Left forelimb (tissue), 1 donor: ENCODE results near the gene KCNH8.

ENCODE experiments used
- DNase-seq: peaks from one replicate; pipeline ENCODE4 v3.0.0-alpha.2; 2018; ENCODE audit warnings: low spot score

Gene KCNH8

GRCh38 chr3:19364148-19364547 is 215.8 kb downstream of the KCNH8 start:
- no peak for DNase-seq

- DNase-seq: no peak
Observed at GRCh38 chr3:19365471-19365870, 217.2 kb downstream of the KCNH8 start.

GRCh38 chr3:19384868-19385267 is 236.6 kb downstream of the KCNH8 start:
- DNase-seq: no peak

- DNase-seq: no peak
Observed at GRCh38 chr3:19392150-19392549, 243.8 kb downstream of the KCNH8 start.

- no peak for DNase-seq
Observed at GRCh38 chr3:19394946-19395345, 246.6 kb downstream of the KCNH8 start.

GRCh38 chr3:19396726-19397125 is 248.4 kb downstream of the KCNH8 start:
- no peak for DNase-seq

GRCh38 chr3:19399356-19399755 is 251.0 kb downstream of the KCNH8 start:
- no peak for DNase-seq

- DNase-seq: no peak
Observed at GRCh38 chr3:19399836-19400235, 251.5 kb downstream of the KCNH8 start.

GRCh38 chr3:19420159-19420558 is 271.8 kb downstream of the KCNH8 start:
- DNase-seq: no peak

GRCh38 chr3:19425825-19426224 is 277.5 kb downstream of the KCNH8 start:
- DNase-seq: no peak

GRCh38 chr3:19427422-19428149 is 279.3 kb downstream of the KCNH8 start:
- no peak for DNase-seq

- no peak for DNase-seq
Observed at GRCh38 chr3:19428729-19429128, 280.4 kb downstream of the KCNH8 start.

- DNase-seq: no peak
Observed at GRCh38 chr3:19432669-19433068, 284.4 kb downstream of the KCNH8 start.

- no peak for DNase-seq
Observed at GRCh38 chr3:19436746-19437145, 288.4 kb downstream of the KCNH8 start.

GRCh38 chr3:19439944-19440343 is 291.6 kb downstream of the KCNH8 start:
- DNase-seq: no peak

GRCh38 chr3:19446138-19446537 is 297.8 kb downstream of the KCNH8 start:
- no peak for DNase-seq

- DNase-seq: no peak
Observed at GRCh38 chr3:19446687-19447086, 298.4 kb downstream of the KCNH8 start.

GRCh38 chr3:19455546-19455945 is 307.2 kb downstream of the KCNH8 start:
- DNase-seq: no peak

- DNase-seq: no peak
Observed at GRCh38 chr3:19456738-19457137, 308.4 kb downstream of the KCNH8 start.

GRCh38 chr3:19457449-19457848 is 309.1 kb downstream of the KCNH8 start:
- no peak for DNase-seq

GRCh38 chr3:19467761-19468160 is 319.5 kb downstream of the KCNH8 start:
- DNase-seq: no peak

- DNase-seq: no peak
Observed at GRCh38 chr3:19471138-19471537, 322.8 kb downstream of the KCNH8 start.

GRCh38 chr3:19473971-19474580 is 325.8 kb downstream of the KCNH8 start:
- DNase-seq: no peak

GRCh38 chr3:19476281-19476680 is 328.0 kb downstream of the KCNH8 start:
- DNase-seq: no peak
